Skeletal muscle satellite cell (primary cell): ENCODE results near the gene SGCD.
"Not testable (repeated sequence)": the region's sequence is repeated elsewhere in the genome, so short reads cannot be mapped to it uniquely, and the experiment has no call there.

Source experiments
- H3K27me3 ChIP-seq: 2 replicates; pipeline ENCODE4 v1.7.0; 2013; ENCODE audit warnings: low read length; ENCODE audit not compliant: control insufficient read depth, insufficient read depth
- H3K36me3 ChIP-seq: 2 replicates; pipeline ENCODE4 v1.7.0; 2013; ENCODE audit warnings: mild to moderate bottlenecking, control low read depth, low read length; ENCODE audit not compliant: insufficient read depth
- H3K4me1 ChIP-seq: 2 replicates; pipeline ENCODE4 v1.7.0; 2013; ENCODE audit warnings: low read length; ENCODE audit not compliant: control insufficient read depth, insufficient read depth
- H3K4me2 ChIP-seq: 2 replicates; pipeline ENCODE4 v1.7.0; 2013; ENCODE audit warnings: mild to moderate bottlenecking, low read length
- H3K4me3 ChIP-seq: 2 replicates; pipeline ENCODE4 v1.7.0; 2013; ENCODE audit warnings: low read length
- H3K9ac ChIP-seq: 2 replicates; pipeline ENCODE4 v1.7.0; 2013; ENCODE audit warnings: mild to moderate bottlenecking, low read depth, low read length, moderate library complexity
- H3K9me3 ChIP-seq: replicated peaks from 2 replicates; pipeline ENCODE4 v1.7.0; 2013; ENCODE audit warnings: mild to moderate bottlenecking, control low read depth, low read length

The SGCD gene

GRCh38 chr5:156647034-156647451 lies 320.1 kb downstream of the SGCD start:
- Histone ChIP-seq H3K36me3 (no peaks in the 10 kb centered on the region), H3K9me3 (no peaks in the 10 kb centered on the region), H3K4me2 (no peak overlapping the region), H3K4me1 (no peaks in the 10 kb centered on the region), H3K4me3 (no peak overlapping the region), H3K27me3 (no peaks in the 10 kb centered on the region), H3K9ac (no peak overlapping the region)

DNA sequence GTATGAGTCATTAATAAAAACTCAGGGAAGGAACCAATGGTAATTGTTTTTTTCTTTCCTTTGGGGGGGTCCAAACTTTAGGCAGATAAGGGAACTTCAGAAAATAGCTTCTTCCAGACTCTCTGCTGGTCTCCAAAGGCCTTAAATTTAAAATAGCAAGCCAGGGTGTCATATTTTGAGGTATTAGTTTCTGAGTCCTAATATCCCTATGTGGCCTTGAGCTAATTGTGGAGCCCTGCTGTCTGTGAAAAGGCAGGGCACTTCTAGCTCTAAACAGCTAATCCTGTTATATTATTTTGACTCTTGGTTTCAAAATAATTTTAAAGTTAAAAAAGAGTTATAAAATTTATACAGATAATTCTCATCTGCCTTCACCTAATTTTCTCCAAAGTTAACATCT lies 327.5 kb downstream of the SGCD start:
- H3K4me2 ChIP-seq: no peak overlapping the region
- no peak overlapping the region for H3K9ac ChIP-seq
- H3K4me1 ChIP-seq: no peaks in the 10 kb centered on the region
- no peaks in the 10 kb centered on the region for H3K27me3 ChIP-seq
- no peak overlapping the region for H3K4me3 ChIP-seq
- H3K9me3 ChIP-seq: no peaks in the 10 kb centered on the region
- H3K36me3 ChIP-seq: no peaks in the 10 kb centered on the region

- H3K36me3 ChIP-seq: no peaks in the 10 kb centered on the region
- H3K9ac ChIP-seq: no peak overlapping the region
- H3K4me3 ChIP-seq: no peak overlapping the region
- H3K27me3 ChIP-seq: no peaks in the 10 kb centered on the region
- no peaks in the 10 kb centered on the region for H3K9me3 ChIP-seq
- no peaks in the 10 kb centered on the region for H3K4me1 ChIP-seq
- no peak overlapping the region for H3K4me2 ChIP-seq
Observed at GRCh38 chr5:156655732-156656131, 328.8 kb downstream of the SGCD start.

DNA sequence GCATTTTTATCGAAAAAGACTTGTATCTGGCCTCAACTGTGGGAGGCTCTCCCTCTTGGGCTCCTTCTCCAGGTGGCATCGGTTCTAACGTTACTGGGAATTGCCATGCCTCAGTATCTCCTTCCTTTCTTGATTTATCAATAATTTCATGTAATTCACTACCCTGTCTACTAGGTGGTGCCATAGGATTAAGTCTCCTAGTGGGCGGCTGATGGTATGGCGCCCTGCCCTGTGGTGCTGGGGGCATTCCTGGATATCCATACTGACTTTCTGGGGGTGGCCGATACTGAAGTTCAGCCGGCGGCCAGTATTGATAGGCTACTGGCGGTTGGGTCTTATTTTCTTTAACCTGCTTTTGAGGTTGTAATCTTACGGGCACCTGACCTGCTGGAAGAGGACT lies 337.9 kb downstream of the SGCD start:
- not testable (repeated sequence) for H3K27me3 ChIP-seq, H3K4me1 ChIP-seq, H3K9ac ChIP-seq, H3K4me3 ChIP-seq, H3K9me3 ChIP-seq, H3K4me2 ChIP-seq, H3K36me3 ChIP-seq

- not testable (repeated sequence) for H3K4me2 ChIP-seq, H3K9ac ChIP-seq
Observed at GRCh38 chr5:156666686-156667085, 339.7 kb downstream of the SGCD start.

DNA sequence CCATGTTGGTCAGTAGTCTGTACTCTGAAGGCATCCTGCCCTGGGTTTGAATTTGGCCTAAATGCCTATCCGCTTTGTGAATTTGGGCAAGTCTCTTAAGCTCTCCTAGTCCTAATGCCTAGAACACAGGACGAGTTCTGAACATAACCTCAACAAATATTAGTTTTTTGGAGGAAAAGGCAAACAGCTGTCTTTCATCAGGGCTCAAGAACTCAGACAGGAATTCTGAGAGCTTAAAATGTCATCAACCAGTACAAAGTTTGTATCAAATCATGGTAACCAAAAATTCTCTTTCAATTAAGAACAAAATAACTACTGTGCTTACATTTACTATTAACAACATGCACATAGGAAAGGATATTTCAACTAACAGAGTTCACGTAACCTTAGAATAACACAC lies 340.7 kb downstream of the SGCD start:
- no peaks in the 10 kb centered on the region for H3K27me3 ChIP-seq
- no peak overlapping the region for H3K9ac ChIP-seq
- H3K4me3 ChIP-seq: no peak overlapping the region
- no peaks in the 10 kb centered on the region for H3K36me3 ChIP-seq
- no peaks in the 10 kb centered on the region for H3K4me1 ChIP-seq
- H3K4me2 ChIP-seq: no peak overlapping the region
- H3K9me3 ChIP-seq: no peaks in the 10 kb centered on the region

More at GRCh38 chr5:156666686-156667085, 339.7 kb downstream of the SGCD start:
- H3K4me3 ChIP-seq, H3K9me3 ChIP-seq, H3K27me3 ChIP-seq, H3K4me1 ChIP-seq, H3K36me3 ChIP-seq: not testable (repeated sequence)

GRCh38 chr5:156669416-156669815 lies 342.5 kb downstream of the SGCD start:
- Histone ChIP-seq H3K4me2 (no peak overlapping the region), H3K4me1 (no peaks in the 10 kb centered on the region), H3K4me3 (no peak overlapping the region), H3K9me3 (no peaks in the 10 kb centered on the region), H3K27me3 (no peaks in the 10 kb centered on the region), H3K36me3 (no peaks in the 10 kb centered on the region), H3K9ac (no peak overlapping the region)

- Histone ChIP-seq H3K9ac (no peak overlapping the region), H3K9me3 (no peaks in the 10 kb centered on the region)
Observed at GRCh38 chr5:156670615-156671014, 343.7 kb downstream of the SGCD start.

DNA sequence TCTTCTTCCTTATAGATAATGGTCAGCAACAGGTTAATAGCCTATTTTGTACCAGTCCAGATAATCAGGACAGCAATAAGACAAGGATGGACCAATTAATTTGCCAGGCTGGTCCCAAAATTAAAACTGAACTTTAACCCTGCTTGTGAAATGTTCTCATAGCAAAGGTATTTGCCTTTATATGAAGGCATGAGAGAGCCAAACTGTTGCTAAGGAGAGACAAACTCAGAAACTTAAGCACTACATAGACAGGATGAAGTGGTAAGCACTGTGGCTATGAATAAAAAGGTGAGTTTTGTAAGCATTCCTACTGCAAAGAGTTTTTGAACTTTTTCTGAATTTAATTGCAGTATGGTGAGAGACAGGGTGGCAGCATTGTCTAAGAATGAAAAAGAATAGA lies 348.4 kb downstream of the SGCD start:
- H3K36me3 ChIP-seq: no peaks in the 10 kb centered on the region
- H3K4me2 ChIP-seq: no peak overlapping the region
- no peak overlapping the region for H3K4me3 ChIP-seq
- no peaks in the 10 kb centered on the region for H3K4me1 ChIP-seq
- H3K9ac ChIP-seq: no peak overlapping the region
- H3K9me3 ChIP-seq: no peaks in the 10 kb centered on the region
- H3K27me3 ChIP-seq: no peaks in the 10 kb centered on the region

More at GRCh38 chr5:156670615-156671014, 343.7 kb downstream of the SGCD start:
- Histone ChIP-seq H3K27me3 (no peaks in the 10 kb centered on the region), H3K4me3 (no peak overlapping the region), H3K4me2 (no peak overlapping the region), H3K36me3 (no peaks in the 10 kb centered on the region), H3K4me1 (no peaks in the 10 kb centered on the region)

DNA sequence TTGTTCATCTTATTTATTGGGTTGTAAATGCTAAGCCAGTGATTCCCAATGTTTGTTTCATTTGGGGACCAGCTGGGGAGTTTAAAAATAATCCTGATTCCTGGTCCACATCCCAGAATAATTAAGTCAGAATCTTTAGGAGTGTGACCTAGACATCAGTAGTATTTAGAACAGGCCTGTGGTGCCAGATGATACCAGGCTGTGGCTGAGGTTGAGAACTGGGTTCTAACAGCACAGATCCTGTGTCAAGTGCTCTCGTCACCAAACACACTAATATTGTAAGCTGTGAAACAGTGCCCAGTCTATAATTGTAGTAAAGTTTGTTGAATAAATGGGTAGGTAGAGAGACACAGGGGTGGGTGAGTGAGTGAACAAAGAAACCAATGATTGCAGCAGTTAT lies 351.0 kb downstream of the SGCD start:
- no peak overlapping the region for H3K9ac ChIP-seq

DNA sequence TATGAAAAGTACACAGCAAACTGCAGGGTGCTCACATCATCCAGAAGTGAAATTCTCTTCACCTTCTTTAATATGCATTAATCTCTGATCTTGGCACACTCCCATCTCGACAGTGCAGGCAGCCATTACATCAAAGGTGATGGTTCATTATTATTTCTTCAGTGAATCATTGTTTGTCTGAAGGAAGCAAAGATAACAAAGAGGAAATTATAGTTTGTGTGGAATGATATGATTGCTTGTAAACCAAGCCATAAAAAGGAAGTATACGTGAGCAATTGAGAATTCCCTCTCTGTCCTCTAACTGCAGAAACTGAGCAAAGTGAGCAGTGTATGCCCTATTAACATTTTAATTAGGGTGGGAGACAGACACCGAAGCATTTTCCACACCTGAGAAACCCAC lies 351.5 kb downstream of the SGCD start:
- Histone ChIP-seq H3K36me3 (no peaks in the 10 kb centered on the region), H3K4me2 (no peak overlapping the region), H3K27me3 (no peaks in the 10 kb centered on the region), H3K4me3 (no peak overlapping the region), H3K9ac (no peak overlapping the region), H3K4me1 (no peaks in the 10 kb centered on the region), H3K9me3 (no peaks in the 10 kb centered on the region)

More for the DNA sequence above, 351.0 kb downstream of the SGCD start:
- H3K4me2 ChIP-seq: no peak overlapping the region
- H3K36me3 ChIP-seq: no peaks in the 10 kb centered on the region
- no peaks in the 10 kb centered on the region for H3K4me1 ChIP-seq
- no peaks in the 10 kb centered on the region for H3K9me3 ChIP-seq
- H3K4me3 ChIP-seq: no peak overlapping the region
- no peaks in the 10 kb centered on the region for H3K27me3 ChIP-seq

GRCh38 chr5:156680831-156681230 lies 353.9 kb downstream of the SGCD start:
- Histone ChIP-seq H3K36me3 (no peaks in the 10 kb centered on the region), H3K9me3 (no peaks in the 10 kb centered on the region), H3K4me2 (no peak overlapping the region), H3K9ac (no peak overlapping the region), H3K27me3 (no peaks in the 10 kb centered on the region), H3K4me1 (no peaks in the 10 kb centered on the region), H3K4me3 (no peak overlapping the region)
